ENCODE measurements around the gene GRPEL2.

Gene GRPEL2

DNA sequence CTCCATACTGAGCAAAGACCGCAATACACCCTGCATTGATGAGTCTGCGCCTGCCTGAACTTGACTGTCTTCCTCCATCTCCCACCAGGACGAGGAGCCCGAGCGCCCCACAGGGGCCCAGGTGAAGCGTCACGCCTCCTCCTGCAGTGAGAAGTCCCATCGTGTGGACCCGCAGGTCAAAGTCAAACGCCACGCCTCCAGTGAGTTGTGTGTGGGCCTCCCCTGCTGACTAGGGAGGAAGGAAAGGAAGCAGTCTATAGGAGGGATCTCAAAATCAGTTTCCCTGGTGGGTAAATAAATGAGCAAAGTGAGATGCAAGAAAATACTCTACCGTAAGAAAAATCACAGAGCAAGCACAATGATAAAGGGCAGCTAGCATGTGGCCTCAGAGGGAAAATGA lies 22.8 kb upstream of the GRPEL2 start:
- no peaks in the 10 kb centered on the region for H3K9me3 ChIP-seq (ENCODE audit: insufficient read depth, low read length)
- H3K27ac ChIP-seq (ENCODE audit: low read length) = no peak overlapping the region
- no peaks in the 10 kb centered on the region; the same call in 1 of the 2 replicates for H3K4me1 ChIP-seq (ENCODE audit: low read length)
- H2AFZ ChIP-seq (ENCODE audit: low read depth, low read length) = no peak overlapping the region
- no peak overlapping the region for H3K9ac ChIP-seq (ENCODE audit: low read length)
- H3K36me3 ChIP-seq (replicated peaks; ENCODE audit: low read depth, low read length) = no peaks in the 10 kb centered on the region
- no peaks in the 10 kb centered on the region for H4K20me1 ChIP-seq (ENCODE audit: insufficient read depth, low read length)
- no peaks in the 10 kb centered on the region for H3K79me2 ChIP-seq (ENCODE audit: low read length)
- H3K4me3 ChIP-seq (ENCODE audit: low read length) = no peak overlapping the region
- no peak overlapping the region for H3K4me2 ChIP-seq (ENCODE audit: low read length)
- TF ChIP-seq, protein P1, sequence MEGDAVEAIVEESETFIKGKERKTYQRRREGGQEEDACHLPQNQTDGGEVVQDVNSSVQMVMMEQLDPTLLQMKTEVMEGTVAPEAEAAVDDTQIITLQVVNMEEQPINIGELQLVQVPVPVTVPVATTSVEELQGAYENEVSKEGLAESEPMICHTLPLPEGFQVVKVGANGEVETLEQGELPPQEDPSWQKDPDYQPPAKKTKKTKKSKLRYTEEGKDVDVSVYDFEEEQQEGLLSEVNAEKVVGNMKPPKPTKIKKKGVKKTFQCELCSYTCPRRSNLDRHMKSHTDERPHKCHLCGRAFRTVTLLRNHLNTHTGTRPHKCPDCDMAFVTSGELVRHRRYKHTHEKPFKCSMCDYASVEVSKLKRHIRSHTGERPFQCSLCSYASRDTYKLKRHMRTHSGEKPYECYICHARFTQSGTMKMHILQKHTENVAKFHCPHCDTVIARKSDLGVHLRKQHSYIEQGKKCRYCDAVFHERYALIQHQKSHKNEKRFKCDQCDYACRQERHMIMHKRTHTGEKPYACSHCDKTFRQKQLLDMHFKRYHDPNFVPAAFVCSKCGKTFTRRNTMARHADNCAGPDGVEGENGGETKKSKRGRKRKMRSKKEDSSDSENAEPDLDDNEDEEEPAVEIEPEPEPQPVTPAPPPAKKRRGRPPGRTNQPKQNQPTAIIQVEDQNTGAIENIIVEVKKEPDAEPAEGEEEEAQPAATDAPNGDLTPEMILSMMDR (IDR thresholded peaks at IDR 0.05; ENCODE audit: low read depth, low read length) = no peak
- TF ChIP-seq EZH2phosphoT487 (IDR thresholded peaks at IDR 0.05; ENCODE audit: low read depth) = no peak
- H3K27me3 ChIP-seq (ENCODE audit: low read depth, low read length) = no peaks in the 10 kb centered on the region

GRCh38 chr5:149323210-149323609 lies 22.1 kb upstream of the GRPEL2 start:
- no peaks in the 10 kb centered on the region for H3K4me1 ChIP-seq (ENCODE audit: low read length)
- no peaks in the 10 kb centered on the region for H3K9me3 ChIP-seq (ENCODE audit: insufficient read depth, low read length)
- no peaks in the 10 kb centered on the region for H3K79me2 ChIP-seq (ENCODE audit: low read length)
- no peak overlapping the region for H3K4me3 ChIP-seq (ENCODE audit: low read length)
- no peaks in the 10 kb centered on the region for H4K20me1 ChIP-seq (ENCODE audit: insufficient read depth, low read length)
- no peaks in the 10 kb centered on the region for H3K36me3 ChIP-seq (replicated peaks; ENCODE audit: low read depth, low read length)
- TF ChIP-seq, protein P1 (IDR thresholded peaks at IDR 0.05; ENCODE audit: low read depth, low read length) = no peak
- TF ChIP-seq EZH2phosphoT487 (IDR thresholded peaks at IDR 0.05; ENCODE audit: low read depth) = no peak
- no peak overlapping the region for H3K4me2 ChIP-seq (ENCODE audit: low read length)
- H3K27me3 ChIP-seq (ENCODE audit: low read depth, low read length) = no peaks in the 10 kb centered on the region
- no peak overlapping the region for H2AFZ ChIP-seq (ENCODE audit: low read depth, low read length)
- no peak overlapping the region for H3K9ac ChIP-seq (ENCODE audit: low read length)
- no peak overlapping the region for H3K27ac ChIP-seq (ENCODE audit: low read length)

GRCh38 chr5:149323621-149324205 lies 21.6 kb upstream of the GRPEL2 start:
- no peaks in the 10 kb centered on the region for H3K4me1 ChIP-seq (ENCODE audit: low read length)
- H3K27me3 ChIP-seq (ENCODE audit: low read depth, low read length) = no peaks in the 10 kb centered on the region
- H3K4me3 ChIP-seq (ENCODE audit: low read length) = no peak overlapping the region
- H3K9me3 ChIP-seq (ENCODE audit: insufficient read depth, low read length) = no peaks in the 10 kb centered on the region
- no peak overlapping the region for H3K27ac ChIP-seq (ENCODE audit: low read length)
- H3K79me2 ChIP-seq (ENCODE audit: low read length) = no peaks in the 10 kb centered on the region
- no peak overlapping the region for H2AFZ ChIP-seq (ENCODE audit: low read depth, low read length)
- no peaks in the 10 kb centered on the region for H3K36me3 ChIP-seq (replicated peaks; ENCODE audit: low read depth, low read length)
- no peaks in the 10 kb centered on the region for H4K20me1 ChIP-seq (ENCODE audit: insufficient read depth, low read length)
- H3K4me2 ChIP-seq (ENCODE audit: low read length) = no peak overlapping the region
- no peak overlapping the region for H3K9ac ChIP-seq (ENCODE audit: low read length)
- no peak for TF ChIP-seq EZH2phosphoT487 (IDR thresholded peaks at IDR 0.05; ENCODE audit: low read depth)
- TF ChIP-seq, protein P1 (IDR thresholded peaks at IDR 0.05; ENCODE audit: low read depth, low read length) = no peak

GRCh38 chr5:149324641-149325040 lies 20.7 kb upstream of the GRPEL2 start:
- Histone ChIP-seq H3K36me3 (replicated peaks; ENCODE audit: low read depth, low read length) (no peaks in the 10 kb centered on the region), H3K9ac (ENCODE audit: low read length) (no peak overlapping the region), H2AFZ (ENCODE audit: low read depth, low read length) (no peak overlapping the region), H3K27ac (ENCODE audit: low read length) (no peak overlapping the region), H3K4me1 (ENCODE audit: low read length) (no peaks in the 10 kb centered on the region), H3K4me2 (ENCODE audit: low read length) (no peak overlapping the region), H4K20me1 (ENCODE audit: insufficient read depth, low read length) (no peaks in the 10 kb centered on the region), H3K4me3 (ENCODE audit: low read length) (no peak overlapping the region), H3K9me3 (ENCODE audit: insufficient read depth, low read length) (no peaks in the 10 kb centered on the region), H3K79me2 (ENCODE audit: low read length) (no peaks in the 10 kb centered on the region), H3K27me3 (ENCODE audit: low read depth, low read length) (no peaks in the 10 kb centered on the region)
- TF ChIP-seq, protein P1 (IDR thresholded peaks at IDR 0.05; ENCODE audit: low read depth, low read length) = no peak
- no peak for TF ChIP-seq EZH2phosphoT487 (IDR thresholded peaks at IDR 0.05; ENCODE audit: low read depth)

Measured in OCI-LY3 (cell line).